ENCODE measurements around the gene NLE1.

DNA sequence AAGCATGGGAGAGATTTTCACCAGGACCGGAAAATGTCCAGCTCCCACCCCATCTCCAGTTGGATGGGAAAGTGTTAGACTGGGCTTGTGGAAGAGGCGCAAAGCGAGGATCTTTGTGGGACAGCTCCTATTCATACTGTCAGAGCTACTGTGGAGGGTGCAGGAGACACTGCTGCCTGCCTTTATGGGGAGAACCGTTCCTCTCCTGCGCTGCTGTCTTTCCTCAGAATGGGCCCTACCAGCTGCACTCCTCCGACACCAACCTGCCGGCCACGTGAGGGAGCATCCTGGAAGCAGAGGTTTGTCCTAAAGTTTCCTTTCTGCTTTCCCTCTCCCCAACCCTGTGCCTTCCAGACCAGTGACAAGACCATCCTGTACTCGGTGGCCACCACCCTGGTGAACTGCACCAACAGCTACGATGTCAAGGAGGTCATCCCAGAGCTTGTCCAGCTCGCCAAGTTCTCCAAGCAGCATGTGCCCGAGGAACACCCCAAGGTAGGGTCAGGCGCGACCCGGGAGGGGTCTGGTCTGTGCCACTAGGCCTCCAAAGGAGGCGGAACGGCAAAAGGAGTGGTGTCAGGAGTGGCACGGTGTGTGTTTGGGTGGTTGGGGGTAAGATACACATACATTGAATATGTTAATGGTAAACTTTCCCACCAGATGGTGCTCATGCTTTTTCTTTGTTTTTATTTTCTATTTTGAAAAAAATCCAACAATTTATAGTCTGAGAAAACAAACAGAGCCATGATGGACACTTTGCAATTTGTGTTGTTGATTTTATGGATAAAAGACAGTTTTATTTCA, 29.1 kb upstream of the NLE1 start:
- TF ChIP-seq POLR2A (IDR thresholded peaks at IDR 0.05; ENCODE audit: low read depth) (no peak), POLR2AphosphoS5 (IDR thresholded peaks at IDR 0.05) (no peak)
- TF ChIP-seq, protein P1, sequence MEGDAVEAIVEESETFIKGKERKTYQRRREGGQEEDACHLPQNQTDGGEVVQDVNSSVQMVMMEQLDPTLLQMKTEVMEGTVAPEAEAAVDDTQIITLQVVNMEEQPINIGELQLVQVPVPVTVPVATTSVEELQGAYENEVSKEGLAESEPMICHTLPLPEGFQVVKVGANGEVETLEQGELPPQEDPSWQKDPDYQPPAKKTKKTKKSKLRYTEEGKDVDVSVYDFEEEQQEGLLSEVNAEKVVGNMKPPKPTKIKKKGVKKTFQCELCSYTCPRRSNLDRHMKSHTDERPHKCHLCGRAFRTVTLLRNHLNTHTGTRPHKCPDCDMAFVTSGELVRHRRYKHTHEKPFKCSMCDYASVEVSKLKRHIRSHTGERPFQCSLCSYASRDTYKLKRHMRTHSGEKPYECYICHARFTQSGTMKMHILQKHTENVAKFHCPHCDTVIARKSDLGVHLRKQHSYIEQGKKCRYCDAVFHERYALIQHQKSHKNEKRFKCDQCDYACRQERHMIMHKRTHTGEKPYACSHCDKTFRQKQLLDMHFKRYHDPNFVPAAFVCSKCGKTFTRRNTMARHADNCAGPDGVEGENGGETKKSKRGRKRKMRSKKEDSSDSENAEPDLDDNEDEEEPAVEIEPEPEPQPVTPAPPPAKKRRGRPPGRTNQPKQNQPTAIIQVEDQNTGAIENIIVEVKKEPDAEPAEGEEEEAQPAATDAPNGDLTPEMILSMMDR (IDR thresholded peaks at IDR 0.05), result peak in 2 of 3 experiments; percentile 23 to 32

Data from esophagus muscularis mucosa (tissue), 3 donors.